ENCODE measurements around the gene SETBP1.

DNA sequence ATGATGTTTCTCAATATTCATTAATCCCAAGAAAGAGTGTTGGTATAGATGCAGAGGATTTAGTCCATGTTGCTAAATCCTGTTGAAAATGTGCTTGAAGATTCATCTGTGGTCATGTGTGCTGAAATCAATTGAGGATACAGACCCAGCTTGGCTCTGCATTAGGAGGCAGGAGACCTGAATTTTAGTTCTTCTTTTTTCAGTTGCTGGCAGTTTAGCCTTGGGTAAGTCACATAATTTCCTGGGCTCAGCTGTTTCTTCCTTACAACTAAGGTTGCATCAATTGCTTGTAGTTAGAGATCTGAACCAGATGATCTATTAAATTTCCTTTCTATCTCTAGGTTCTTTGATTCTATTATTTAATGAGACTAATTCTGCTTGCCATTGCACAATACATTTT is 54.4 kb downstream of the SETBP1 start:
- TF ChIP-seq BCL11A (IDR thresholded peaks at IDR 0.05; ENCODE audit: low read depth in 2 of 2, low read length in 2 of 2), result no peak
- no peak for TF ChIP-seq POLR2A (IDR thresholded peaks at IDR 0.05; ENCODE audit: control extremely low read depth in 1 of 2, low read depth in 2 of 2, low read length in 2 of 2)
- TF ChIP-seq YY1 (IDR thresholded peaks at IDR 0.05; ENCODE audit: low read depth, low read length), result no peak
- no peak for TF ChIP-seq CTCF (IDR thresholded peaks at IDR 0.05; ENCODE audit: control extremely low read depth in 1 of 3, insufficient read depth in 1 of 3, low read depth in 1 of 3, low read length in 3 of 3)
- no peak for TF ChIP-seq SP1 (IDR thresholded peaks at IDR 0.05; ENCODE audit: low read depth, low read length)
- no peak for TF ChIP-seq TCF12 (IDR thresholded peaks at IDR 0.05; ENCODE audit: low read depth, low read length)
- no peak for TF ChIP-seq EZH2 (IDR thresholded peaks at IDR 0.05; ENCODE audit: low read depth, low read length, severe bottlenecking)
- TF ChIP-seq BRCA1 (IDR thresholded peaks at IDR 0.05; ENCODE audit: low read depth, low read length), result no peak
- TF ChIP-seq NANOG (IDR thresholded peaks at IDR 0.05; ENCODE audit: insufficient read depth, low read depth, low read length, poor library complexity, severe bottlenecking), result no peak
- no peak for TF ChIP-seq RNF2 (IDR thresholded peaks at IDR 0.05; ENCODE audit: borderline replicate concordance, low read depth, low read length, missing control alignments, poor library complexity, severe bottlenecking)

Data from H1 (cell line).